ENCODE data around the gene HES2.
"Not testable (repeated sequence)": the region's sequence is repeated elsewhere in the genome, so short reads cannot be mapped to it uniquely, and the experiment has no call there.

HES2 gene

GRCh38 chr1:6435129-6435528 lies 15.4 kb upstream of the HES2 start:
- DNase-seq, result no peak

GRCh38 chr1:6434186-6434585 lies 14.5 kb upstream of the HES2 start:
- no peak for DNase-seq

- DNase-seq, result not testable (repeated sequence)
Measured at GRCh38 chr1:6431645-6432579, 12.2 kb upstream of the HES2 start.

GRCh38 chr1:6429660-6430411 lies 10.1 kb upstream of the HES2 start:
- DNase-seq, result not testable (repeated sequence)

- DNase-seq, result not testable (repeated sequence)
Measured at GRCh38 chr1:6428453-6428852, 8.7 kb upstream of the HES2 start.

GRCh38 chr1:6427441-6428390 lies 8.0 kb upstream of the HES2 start:
- DNase-seq, result no peak

GRCh38 chr1:6426972-6427350 lies 7.2 kb upstream of the HES2 start:
- DNase-seq, result no peak

- DNase-seq, result no peak
Measured at GRCh38 chr1:6426277-6426971, 6.7 kb upstream of the HES2 start.

GRCh38 chr1:6425658-6426057 lies 5.9 kb upstream of the HES2 start:
- no peak for DNase-seq

GRCh38 chr1:6424619-6425593 lies 5.2 kb upstream of the HES2 start, which contains the start of gene ESPN:
Gene ESPN (plus strand): TSS chr1:6424776. CDS start chr1:6424956, 180 bp downstream.
- DNase-seq, result no peak

GRCh38 chr1:6424000-6424565 lies 4.4 kb upstream of the HES2 start:
- DNase-seq, result no peak

GRCh38 chr1:6423321-6423999 lies 3.7 kb upstream of the HES2 start:
- peak; percentile 31 to 48 for DNase-seq

GRCh38 chr1:6421266-6421665 lies 1.5 kb upstream of the HES2 start:
- DNase-seq, result no peak

GRCh38 chr1:6420454-6421042 lies 829 bp upstream of the HES2 start:
- no peak for DNase-seq

- no peak for DNase-seq
Measured at GRCh38 chr1:6419397-6419803, 319 bp downstream of the HES2 start.

- no peak for DNase-seq
Measured at GRCh38 chr1:6418668-6419396, 887 bp downstream of the HES2 start.

GRCh38 chr1:6417961-6418667 lies 1.6 kb downstream of the HES2 start:
- DNase-seq, result no peak

GRCh38 chr1:6416906-6417305 lies 2.8 kb downstream of the HES2 start:
- no peak for DNase-seq

Measured in NCI-H1930 (cell line).